Effector CD4-positive, alpha-beta T cell (primary cell): ENCODE measurements around the gene PRL.

Experiments used
- DNase-seq: peaks from one replicate; pipeline ENCODE4 v3.0.0-alpha.2; 2020

The PRL gene

GRCh38 chr6:22290045-22290444 is 6.8 kb downstream of the PRL start:
- no peak for DNase-seq

GRCh38 chr6:22288721-22289120 is 8.1 kb downstream of the PRL start:
- DNase-seq: no peak

GRCh38 chr6:22284666-22285065 is 12.2 kb downstream of the PRL start:
- DNase-seq: no peak

GRCh38 chr6:22281341-22282085 is 15.3 kb downstream of the PRL start:
- DNase-seq: no peak

GRCh38 chr6:22279427-22279826 is 17.4 kb downstream of the PRL start:
- DNase-seq: no peak

GRCh38 chr6:22271081-22271480 is 25.8 kb downstream of the PRL start:
- no peak for DNase-seq

GRCh38 chr6:22263748-22264147 is 33.1 kb downstream of the PRL start:
- no peak for DNase-seq

GRCh38 chr6:22254886-22255285 is 42.0 kb downstream of the PRL start:
- no peak for DNase-seq

GRCh38 chr6:22253955-22254655 is 42.7 kb downstream of the PRL start:
- DNase-seq: no peak

GRCh38 chr6:22251348-22251747 is 45.5 kb downstream of the PRL start:
- no peak for DNase-seq

GRCh38 chr6:22250486-22250885 is 46.4 kb downstream of the PRL start:
- no peak for DNase-seq

GRCh38 chr6:22249711-22250350 is 47.0 kb downstream of the PRL start:
- no peak for DNase-seq

- no peak for DNase-seq
These were observed 48.1 kb downstream of the PRL start for GRCh38 chr6:22248513-22249308.

GRCh38 chr6:22247916-22248482 is 48.8 kb downstream of the PRL start:
- DNase-seq: no peak

GRCh38 chr6:22240025-22240424 is 56.8 kb downstream of the PRL start:
- DNase-seq: no peak

GRCh38 chr6:22239261-22239921 is 57.4 kb downstream of the PRL start:
- no peak for DNase-seq

GRCh38 chr6:22238861-22239260 is 58.0 kb downstream of the PRL start:
- DNase-seq: no peak

GRCh38 chr6:22237526-22237925 is 59.3 kb downstream of the PRL start:
- DNase-seq: no peak
